GM15510 (cell line): ENCODE results near the gene RHCG.

ENCODE experiments used
- POLR2A ChIP-seq: IDR thresholded peaks from 3 replicates; pipeline ENCODE4 v1.6.1; 2011; ENCODE audit warnings: borderline replicate concordance; ENCODE audit not compliant: insufficient read length; ENCODE audit errors: extremely low read depth

Gene RHCG

GRCh38 chr15:89446255-89446891 lies 50.0 kb downstream of the RHCG start:
- TF ChIP-seq POLR2A = no peak

DNA sequence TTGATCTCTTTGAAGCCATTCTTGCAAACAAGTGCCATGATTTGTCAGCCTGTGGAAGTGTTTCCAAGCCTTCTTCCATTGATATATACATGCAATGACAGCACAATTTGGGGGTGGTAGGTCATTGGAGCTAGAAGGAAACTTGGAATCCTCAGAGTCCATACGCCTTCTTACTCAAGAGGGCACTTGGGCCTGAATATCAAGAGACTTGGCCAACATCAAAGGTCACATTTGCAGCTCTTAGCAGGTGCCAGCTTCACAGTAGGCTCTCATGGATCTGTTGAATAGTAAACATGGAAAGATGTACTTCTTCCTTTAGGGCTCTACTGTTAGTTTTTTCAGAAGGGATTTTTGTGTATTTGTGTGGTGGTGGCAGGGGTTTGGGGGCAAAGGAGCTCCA lies 50.9 kb downstream of the RHCG start:
- no peak for TF ChIP-seq POLR2A

- no peak for TF ChIP-seq POLR2A
Observed at GRCh38 chr15:89444241-89445225, 51.9 kb downstream of the RHCG start.

DNA sequence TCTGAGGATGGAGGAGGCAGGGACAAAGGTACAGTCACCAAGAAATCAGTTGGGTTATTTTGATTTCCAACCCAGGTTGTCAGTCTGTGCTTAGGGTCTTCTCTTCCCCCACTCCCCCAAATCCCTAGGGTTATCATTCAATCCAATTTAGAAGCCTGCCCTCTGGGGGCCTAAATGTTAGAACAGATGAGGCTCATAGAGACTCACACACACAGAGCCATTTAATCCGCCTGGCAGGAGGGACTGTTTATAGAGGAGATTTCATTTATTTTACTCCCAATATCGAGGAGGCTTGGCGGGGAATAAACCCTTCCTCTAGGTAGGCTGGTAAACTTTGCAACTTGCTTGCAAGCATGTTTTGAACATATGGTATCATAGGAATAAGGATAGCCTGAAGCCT lies 52.8 kb downstream of the RHCG start:
- no peak for TF ChIP-seq POLR2A

DNA sequence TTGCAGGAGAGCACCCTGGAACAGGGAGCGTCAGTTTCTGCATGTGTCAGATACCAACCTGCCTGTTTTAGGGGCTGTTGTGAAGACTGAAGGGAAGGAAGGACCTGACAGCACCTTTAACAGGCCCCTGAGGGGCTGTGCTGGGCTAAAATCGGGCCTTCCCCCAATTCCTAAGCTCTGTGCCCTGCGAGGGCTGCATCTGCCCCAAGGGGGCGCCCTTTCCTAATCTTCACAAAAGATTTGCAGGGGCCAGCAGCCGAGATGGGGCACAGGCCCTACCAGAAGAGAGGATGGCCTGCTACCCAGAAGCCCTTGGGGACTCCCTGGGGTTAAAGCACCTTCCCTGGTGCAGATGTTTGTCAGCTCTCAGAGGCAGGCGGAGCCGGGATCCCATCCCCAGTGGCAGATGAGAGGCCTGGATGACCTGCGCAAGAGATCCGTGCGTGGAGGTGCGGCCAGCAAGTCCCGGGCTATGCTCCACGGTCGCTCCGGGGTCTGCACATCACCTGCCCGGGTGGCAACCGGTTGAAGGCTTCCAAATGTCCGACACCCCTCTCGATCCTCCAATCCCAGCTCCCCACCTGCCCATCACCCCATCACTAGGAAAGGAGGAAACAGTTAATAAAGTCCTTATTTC lies 53.6 kb downstream of the RHCG start:
- TF ChIP-seq POLR2A = no peak

- TF ChIP-seq POLR2A = no peak
Observed at GRCh38 chr15:89442155-89442554, 54.2 kb downstream of the RHCG start.

GRCh38 chr15:89441295-89441812 lies 55.0 kb downstream of the RHCG start:
- TF ChIP-seq POLR2A = no peak

DNA sequence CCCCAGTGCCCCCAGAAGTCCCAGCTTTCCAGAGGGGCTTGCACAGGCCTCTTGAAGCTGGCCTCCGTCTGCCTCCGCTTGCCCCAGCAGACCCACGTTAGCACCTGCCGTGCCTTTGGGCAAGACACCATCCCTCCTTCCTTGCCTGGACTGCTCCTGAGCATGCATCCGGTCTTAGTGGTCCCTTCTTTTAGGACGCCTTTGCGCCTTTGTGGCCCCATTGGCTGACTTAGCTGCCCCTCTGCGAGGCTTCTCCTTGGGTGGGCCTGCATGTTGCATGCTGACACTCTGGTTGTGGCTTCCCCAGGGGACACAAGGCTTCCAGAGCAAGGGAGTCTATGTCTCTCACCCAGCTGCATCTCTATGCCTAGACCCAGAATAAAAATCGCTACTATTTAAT lies 56.6 kb downstream of the RHCG start:
- TF ChIP-seq POLR2A = no peak

- no peak for TF ChIP-seq POLR2A
Observed at GRCh38 chr15:89436560-89437311, 59.6 kb downstream of the RHCG start.

GRCh38 chr15:89435362-89435761 lies 61.0 kb downstream of the RHCG start:
- TF ChIP-seq POLR2A = no peak

DNA sequence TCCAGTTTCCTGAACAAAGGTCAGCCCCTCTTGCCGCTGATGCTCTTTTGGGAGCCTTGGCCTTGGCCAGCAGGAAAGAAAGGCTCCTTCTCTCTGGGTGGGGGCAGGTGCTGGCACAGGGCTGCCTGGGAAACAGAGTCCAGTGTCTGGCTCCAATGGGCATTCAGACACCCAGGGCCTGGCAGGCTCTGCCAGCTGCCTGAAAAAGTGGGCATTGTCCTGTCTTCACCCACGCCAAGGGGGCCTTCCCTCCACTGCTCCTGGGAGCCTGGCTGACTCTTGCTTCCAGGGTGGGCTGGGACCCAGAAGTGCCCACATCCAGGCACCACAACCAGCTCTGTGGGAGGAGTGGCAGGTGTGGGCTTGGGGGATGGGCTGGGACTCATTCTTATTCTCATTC lies 62.7 kb downstream of the RHCG start:
- no peak for TF ChIP-seq POLR2A

DNA sequence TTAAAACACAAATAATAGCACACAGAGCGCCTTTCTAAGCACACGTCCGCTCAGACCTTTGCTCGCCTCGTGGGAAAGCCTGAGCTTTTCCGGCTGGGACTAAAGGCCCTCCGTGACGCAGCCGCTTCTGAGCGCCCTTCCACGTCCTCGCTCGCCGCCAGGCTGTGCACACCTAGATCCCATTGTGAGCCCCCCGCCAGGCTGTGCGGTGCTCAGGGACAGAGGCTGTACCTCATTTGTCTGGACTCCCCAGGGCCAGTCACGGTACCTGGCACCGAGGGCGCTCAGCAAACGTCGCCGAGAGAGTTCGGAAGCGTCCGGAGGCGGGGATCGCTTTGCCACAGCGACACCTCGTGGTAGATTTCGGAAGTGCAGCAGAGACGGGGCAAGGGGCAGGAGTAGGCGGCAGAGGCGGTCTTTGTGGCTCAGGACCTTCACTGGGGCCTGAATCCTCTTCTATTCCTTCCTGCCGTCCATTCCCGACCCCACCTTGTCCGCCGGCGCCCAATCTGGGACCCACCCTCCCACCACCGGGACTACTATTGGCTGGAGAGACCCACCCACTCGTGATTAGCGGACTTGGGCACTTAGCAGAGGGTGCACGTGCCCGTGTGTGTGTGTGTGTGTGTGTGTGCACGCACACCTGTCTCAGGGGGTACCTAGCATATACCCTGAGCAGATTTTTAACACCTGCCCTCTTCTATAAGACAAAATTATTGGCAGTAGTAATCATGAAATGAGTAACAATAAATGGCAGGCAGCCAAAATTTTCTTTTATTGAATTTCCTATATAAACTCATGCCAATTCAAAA lies 65.6 kb downstream of the RHCG start:
- no peak for TF ChIP-seq POLR2A

DNA sequence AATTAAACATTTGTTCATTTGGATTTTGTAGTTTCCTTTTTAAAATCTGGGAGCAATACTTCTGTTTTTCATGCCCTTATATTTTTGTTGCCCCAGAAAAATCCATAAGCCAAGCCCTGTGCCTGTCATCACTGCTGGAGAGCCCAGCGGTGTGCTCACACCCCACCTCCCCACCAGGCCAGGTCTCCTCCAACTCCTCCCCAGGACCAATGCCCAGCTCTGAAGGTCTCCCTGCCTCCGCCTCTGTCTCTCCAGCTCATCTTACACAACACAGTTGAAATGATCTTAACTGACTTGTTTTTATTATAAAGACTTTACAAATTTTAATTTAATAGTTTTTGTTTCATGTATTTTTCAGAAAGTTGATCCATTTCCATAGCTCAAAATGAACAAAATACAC lies 66.4 kb downstream of the RHCG start:
- no peak for TF ChIP-seq POLR2A

DNA sequence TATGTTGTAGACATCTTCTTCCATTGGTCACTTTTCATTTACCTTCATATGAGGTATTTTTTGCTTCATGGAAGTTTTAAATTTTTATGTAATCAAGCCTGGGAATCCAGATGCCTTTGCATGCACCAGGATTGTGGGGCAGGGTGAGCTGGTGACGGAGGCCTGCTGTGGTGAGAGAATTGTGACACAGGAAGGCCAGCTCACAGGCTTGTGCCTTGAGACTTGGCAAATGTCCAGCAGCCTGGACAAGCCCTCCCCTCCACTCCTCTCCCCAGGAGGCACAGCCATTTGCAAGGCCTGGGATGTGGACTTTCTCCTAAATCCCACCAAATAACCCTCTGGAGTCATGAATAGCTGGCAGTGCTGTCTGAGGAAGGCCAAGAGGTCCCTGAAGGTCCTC lies 67.4 kb downstream of the RHCG start:
- TF ChIP-seq POLR2A = no peak

DNA sequence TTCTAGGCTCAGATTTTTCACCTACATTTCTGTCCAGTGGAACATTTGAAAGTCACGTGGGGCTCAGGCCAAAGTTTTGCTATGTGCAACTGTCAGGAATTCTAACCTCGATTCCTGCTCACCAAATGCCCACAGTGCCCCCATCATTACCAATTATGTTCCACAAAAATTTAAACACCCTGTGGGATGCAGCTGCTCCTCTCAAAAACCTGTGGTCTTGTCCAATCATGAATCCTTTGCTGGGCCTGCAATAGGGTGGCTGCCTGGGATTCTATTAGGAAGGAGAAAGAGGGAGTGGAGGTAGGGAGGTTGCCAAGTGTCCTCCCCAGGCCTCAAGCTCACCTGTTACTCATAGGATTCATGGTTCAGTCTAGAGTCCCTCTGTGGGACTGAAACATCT lies 68.1 kb downstream of the RHCG start:
- no peak for TF ChIP-seq POLR2A

DNA sequence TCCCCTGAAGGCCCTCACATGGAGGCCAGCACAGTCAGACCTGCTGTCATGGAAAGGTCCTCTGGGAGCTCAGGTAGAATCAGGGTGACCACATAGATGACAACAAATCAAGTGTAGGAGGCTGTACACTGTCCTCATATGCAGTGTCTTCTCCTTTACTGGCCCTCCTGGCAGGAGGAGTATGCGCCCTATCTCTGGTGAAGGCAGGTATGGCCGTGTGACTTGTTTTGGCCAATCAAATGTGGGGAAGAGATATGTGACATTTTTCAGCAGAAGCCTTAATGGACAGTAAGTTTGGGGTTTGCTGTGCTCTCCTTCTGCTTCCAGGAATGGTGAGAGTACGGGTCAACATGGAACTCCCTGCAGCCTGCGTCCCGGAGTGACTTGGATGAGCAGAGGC lies 69.9 kb downstream of the RHCG start:
- no peak for TF ChIP-seq POLR2A
